Muscle of back (tissue), 11 donors: ENCODE data around the gene EOLA2. TPM values are rescaled to one million over a fixed set of nuclear protein-coding genes. Genes with fewer than 3 reads are reported as not detected.
A peak's percentile ranks its signal among the peaks of the same experiment; 100 is the strongest.
"Not testable (repeated sequence)": the region's sequence is repeated elsewhere in the genome, so short reads cannot be mapped to it uniquely, and the experiment has no call there.

ENCODE experiments used
- DNase-seq, 3 donors: peaks; one replicate each; pipeline versions ENCODE4 v3.0.0 to v3.0.0-alpha.2; 2013
- polyA plus RNA-seq, 10 donors: library from polyadenylated mRNA; unstranded; fragments of 120-200 nt; gene quantifications; one replicate each; pipeline ENCODE4 v1.2.1, GENCODE V29; 2013; ENCODE audit not compliant: insufficient read length in 10 of 10

The EOLA2 gene
- polyA plus RNA-seq, 10 donors, result 19.3 to 27.0 (median 21.1) TPM

- DNase-seq, result not testable (repeated sequence)
Measured at GRCh38 chrX:149937328-149937727, 963 bp downstream of the EOLA2 start.

DNA sequence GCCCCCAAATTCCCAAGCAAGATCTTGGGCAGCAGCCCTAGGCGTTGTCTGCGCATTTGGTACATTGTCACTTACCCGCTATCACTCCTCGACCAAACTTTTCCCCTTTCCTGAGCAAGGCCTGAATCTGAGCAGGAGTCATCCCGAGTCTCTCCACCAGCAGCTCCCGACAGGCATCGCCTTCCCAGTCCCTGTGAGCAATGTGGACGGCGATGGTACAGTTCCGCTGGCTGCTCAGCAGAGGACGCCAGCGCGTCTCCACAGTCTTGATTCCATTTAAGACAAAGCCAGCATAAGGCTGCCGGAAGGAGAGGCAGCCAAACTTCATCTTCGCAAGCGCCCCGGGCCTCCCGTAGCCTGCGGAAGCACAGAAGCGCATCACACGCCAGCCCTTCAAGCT lies 4.7 kb downstream of the EOLA2 start:
- DNase-seq, result not testable (repeated sequence)

DNA sequence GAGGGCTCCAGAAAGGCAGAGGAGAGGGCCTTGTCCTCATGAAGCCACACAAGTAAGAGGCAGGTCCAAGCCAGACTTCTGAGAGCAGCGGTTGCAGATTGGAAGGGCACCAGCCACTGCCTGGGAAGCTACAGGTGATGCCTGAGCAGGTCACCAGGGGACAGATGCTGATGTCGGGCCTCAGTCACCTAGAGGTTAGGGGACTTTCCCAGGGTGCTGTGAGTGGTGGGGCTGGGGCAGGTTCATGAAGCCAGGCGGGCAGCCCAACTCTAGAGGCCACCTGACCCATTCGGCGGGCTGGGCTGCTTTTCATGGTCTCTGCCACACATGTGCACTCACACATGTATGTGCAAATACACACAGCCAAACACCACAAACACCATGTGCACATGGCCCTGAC lies 5.3 kb downstream of the EOLA2 start:
- DNase-seq, result not testable (repeated sequence)

GRCh38 chrX:149932150-149932549 lies 6.1 kb downstream of the EOLA2 start:
- not testable (repeated sequence) for DNase-seq

DNA sequence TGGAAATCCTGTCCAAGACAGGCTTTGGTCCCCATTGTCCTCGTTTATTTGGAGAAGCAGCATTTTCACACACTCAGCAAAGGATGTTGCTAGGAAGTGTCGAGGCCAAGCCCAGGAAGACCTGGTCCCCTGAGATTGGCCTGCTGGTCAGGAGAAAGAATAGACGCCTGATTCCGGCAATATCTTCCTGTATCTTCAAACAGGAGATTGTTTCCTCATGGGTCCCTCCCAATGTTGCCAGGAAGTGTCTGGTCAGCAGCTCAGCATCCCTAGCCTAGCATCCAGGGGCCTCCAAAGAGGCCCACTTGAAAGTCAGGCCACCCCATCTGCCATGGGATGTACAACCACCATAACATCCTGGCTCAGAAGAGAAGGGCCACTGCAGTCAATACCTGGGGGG lies 6.9 kb downstream of the EOLA2 start:
- not testable (repeated sequence) for DNase-seq

- not testable (repeated sequence) for DNase-seq
Measured at GRCh38 chrX:149929400-149929799, 8.9 kb downstream of the EOLA2 start, which contains the start of gene HSFX4. Gene HSFX4 (plus strand): TSS chrX:149929573. CDS start chrX:149929645, 72 bp downstream.

DNA sequence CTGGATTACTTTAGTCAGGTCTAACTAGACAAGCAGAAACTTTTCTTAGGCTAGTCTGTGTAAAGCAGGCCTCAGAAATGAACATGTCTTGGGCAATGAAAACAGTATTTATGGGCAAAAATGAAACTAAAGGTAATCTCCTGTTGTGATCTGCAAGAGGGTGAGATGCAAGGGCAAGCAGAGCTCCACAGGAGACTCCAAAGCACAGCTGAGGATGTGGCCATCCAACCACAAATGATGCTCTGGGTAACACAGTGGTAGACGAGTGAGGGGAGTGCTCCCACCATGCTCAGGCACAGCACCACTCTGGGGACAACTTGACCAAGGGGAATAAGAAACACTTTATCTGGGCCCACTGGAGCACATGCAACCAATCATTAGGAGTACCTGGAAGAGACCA lies 9.7 kb downstream of the EOLA2 start:
- DNase-seq, result not testable (repeated sequence)

- not testable (repeated sequence) for DNase-seq
Measured at GRCh38 chrX:149927964-149928258, 10.4 kb downstream of the EOLA2 start.

DNA sequence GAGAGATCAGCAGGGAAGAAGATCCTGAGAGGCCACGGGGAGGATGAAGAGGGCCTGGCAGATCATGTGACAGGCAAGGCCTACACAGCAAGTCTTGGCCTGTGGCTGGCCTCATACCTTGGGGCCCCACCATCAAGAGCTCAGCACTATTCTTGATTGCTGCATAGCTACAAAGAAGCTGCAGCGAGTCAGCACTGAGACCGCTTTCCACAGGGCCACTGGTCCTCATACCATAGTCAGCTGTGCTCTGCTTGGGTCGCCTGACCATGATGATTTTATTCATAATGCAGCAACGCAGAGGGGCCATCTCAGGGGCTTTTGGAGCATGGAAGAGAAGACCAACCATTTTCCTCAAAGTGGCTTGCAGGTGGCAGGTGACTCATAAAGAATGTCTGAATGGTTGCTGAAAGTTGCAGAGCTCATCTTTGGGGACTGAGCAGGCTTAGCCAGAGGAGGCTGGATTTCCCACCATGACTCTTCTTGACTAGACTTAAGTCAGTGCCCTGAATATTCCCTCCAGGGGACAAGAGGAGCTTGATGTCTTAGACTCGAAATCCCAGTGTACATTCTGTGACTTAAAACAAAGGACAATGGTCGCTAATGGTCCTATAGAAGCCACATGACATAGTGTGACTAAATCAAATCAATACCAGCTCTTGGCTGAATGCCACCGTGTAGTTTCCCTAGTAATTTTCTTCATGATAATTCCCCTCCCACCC lies 10.9 kb downstream of the EOLA2 start:
- not testable (repeated sequence) for DNase-seq

DNA sequence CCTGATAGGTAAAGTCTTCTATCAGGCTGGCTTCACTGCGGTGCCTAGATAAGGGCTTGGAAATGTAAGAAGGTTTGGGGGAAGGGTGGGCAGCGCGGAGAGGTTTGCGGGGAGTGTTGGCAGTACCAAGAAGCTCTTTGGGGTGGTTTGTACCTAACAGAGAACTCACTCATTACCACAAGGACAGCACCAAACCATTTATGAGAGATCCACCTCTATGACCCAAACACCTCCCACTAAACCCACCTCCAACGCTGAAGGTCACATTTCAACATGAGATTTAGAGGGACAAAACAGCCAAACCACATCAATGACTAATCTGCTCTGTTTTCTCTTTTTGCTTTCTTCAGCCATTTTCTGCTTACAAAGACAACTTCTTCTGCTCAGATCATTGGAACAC lies 13.9 kb downstream of the EOLA2 start:
- DNase-seq, result not testable (repeated sequence)

GRCh38 chrX:149923836-149924235 lies 14.5 kb downstream of the EOLA2 start:
- not testable (repeated sequence) for DNase-seq

DNA sequence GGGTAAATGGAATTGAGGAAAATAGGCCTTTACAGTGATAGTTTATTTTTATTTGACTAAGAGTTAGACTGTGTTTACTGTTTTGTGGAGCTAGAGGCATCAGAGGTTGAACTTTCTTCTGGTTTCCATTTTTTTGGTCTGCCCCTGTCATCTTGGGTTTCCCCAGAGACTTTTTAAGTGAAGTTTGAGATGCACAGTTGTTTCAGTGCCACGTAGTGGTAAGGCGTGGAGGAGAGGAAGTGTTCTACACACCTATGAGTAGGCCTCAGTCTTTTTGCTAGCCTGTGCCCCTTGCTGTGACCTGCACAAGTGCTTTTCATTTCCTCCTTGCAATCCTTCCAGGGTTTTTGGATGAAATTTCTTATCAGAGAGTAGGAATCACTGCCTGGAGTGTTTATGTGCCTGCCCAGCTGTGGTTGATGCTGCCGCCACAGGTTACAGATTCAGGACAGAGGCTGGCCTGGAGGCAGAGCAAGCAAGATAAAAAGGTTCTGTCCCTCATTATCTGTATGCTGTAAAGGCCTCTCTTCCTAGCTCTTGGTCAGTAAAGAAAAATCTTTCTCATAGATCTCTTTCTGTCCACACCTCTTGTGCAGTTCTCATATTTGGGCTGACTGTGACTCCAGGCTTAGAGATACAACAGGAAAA lies 21.4 kb downstream of the EOLA2 start:
- no peak for DNase-seq

GRCh38 chrX:149910178-149910695 lies 28.1 kb downstream of the EOLA2 start:
- DNase-seq, result no peak

DNA sequence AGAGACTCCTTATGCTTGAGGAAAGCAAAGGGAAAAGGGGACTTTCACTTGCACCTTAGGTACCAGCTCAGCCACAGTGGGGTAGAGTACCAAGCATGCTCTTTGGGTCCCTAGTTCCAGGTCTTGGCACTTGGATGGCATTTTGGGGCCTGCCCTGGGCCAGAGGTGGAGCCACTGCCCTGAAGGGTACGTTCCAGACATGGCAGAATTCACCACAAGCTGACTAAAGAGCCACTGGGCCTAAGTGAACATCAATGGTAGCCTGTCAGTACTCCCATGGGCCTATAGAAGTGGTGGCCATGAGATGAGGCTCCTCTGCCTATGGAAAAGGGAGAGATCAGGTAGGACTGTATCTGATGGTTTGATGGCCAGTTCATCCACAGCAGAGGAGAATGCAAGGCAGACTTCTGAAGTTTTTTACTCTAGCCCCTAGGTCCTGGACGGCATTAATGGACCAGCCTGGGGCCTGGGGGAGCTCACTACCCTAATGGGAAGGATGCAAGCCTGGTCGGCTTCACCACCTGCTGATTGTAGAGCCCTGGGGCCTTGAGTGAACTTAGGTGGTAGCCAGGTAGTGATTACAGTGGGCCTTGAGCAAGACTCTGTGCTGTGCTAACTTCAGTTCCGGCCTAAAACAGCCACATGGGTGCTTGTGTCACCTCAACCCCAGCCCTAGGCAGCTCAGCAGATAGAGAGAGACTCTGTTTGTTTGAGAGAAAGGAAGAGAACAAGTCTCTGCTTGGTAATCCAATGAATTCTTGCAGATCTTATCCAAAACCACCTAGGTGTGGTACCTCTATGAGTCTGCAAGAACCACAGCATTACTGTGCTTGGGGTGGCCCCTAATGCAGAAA lies 28.7 kb downstream of the EOLA2 start:
- no peak for DNase-seq

DNA sequence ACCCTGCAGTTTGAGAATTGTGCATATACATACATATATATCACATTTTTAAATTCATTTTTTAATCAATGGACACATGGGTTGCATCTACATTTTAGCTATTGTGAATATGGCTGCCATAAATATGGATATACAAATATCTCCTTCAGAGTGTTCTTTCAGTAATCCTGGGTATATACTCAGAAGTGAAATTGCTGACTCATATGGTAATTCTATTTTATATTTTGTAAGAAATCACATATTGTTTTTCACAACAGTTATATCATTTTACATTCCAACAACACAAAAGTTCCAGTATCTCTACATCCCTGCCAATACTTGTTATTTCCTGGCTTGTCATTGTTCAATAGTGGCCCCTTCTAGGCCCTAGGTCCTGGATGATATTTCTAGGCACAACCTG lies 29.6 kb downstream of the EOLA2 start:
- DNase-seq, result no peak

DNA sequence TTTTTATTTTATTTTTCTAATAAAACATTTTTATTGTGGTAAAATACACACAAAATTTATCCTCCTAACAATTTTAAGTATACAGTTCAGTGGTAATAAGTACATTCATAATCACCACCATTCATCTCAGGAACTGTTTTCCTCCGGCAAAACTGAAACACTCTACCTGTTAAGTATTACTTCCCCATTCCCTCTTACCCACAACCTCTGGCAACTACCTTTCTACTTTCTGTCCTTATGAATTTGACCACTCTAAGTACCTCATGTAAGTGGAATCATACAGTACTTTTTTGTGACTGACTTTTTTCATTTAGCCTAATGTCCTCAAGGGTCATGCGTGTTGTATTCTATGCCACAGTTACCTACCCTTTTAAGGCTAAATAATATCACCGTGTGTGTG lies 30.0 kb downstream of the EOLA2 start:
- DNase-seq, result no peak

GRCh38 chrX:149903889-149904748 lies 34.2 kb downstream of the EOLA2 start:
- peak in 1 of 3 donors; percentile 4 for DNase-seq

GRCh38 chrX:149898554-149898953 lies 39.7 kb downstream of the EOLA2 start:
- no peak for DNase-seq

- DNase-seq, result not testable (repeated sequence)
Measured at GRCh38 chrX:149890828-149891227, 47.5 kb downstream of the EOLA2 start.
